ENCODE results near the gene DOP1B.
"Not testable (repeated sequence)": the region's sequence is repeated elsewhere in the genome, so short reads cannot be mapped to it uniquely, and the experiment has no call there.

GRCh38 chr21:36199575-36199974 is 43.0 kb downstream of the DOP1B start:
- not testable (repeated sequence) for TF ChIP-seq CTCF, POLR2A (IDR thresholded peaks at IDR 0.05)

Measured in heart left ventricle (tissue), 13 donors.